GM10266 (cell line): ENCODE results near the gene LMTK2.

Source experiments
- DNase-seq: peaks from one replicate; pipeline ENCODE4 v3.0.0; 2012; ENCODE audit errors: extremely low spot score
- TF ChIP-seq, protein P1 (sequence below): IDR thresholded peaks from 2 replicates; pipeline ENCODE4 v1.5.1; 2012; ENCODE audit warnings: mild to moderate bottlenecking, low read depth; ENCODE audit not compliant: control insufficient read depth, insufficient read depth; ENCODE audit errors: missing control alignments

LMTK2 gene

DNA sequence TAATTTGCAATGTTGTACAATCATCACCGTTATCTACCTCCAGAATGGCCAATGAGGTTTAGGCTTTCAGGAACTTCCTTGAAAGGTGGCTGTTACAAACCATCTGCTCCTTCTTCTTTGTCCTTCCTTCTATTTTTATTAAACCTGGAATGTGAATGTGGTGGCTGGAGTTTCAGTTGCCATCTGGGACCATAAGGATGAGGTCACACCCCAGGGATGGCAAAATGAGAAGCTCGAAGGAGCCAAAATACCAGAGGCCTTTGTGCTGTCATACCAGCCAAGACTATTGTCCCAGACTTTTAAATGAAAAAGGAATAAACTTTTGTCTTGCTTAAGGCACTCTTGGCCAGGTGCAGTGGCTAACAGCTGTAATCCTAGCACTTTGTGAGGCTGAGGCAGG lies 30.9 kb upstream of the LMTK2 start:
- TF ChIP-seq, protein P1, sequence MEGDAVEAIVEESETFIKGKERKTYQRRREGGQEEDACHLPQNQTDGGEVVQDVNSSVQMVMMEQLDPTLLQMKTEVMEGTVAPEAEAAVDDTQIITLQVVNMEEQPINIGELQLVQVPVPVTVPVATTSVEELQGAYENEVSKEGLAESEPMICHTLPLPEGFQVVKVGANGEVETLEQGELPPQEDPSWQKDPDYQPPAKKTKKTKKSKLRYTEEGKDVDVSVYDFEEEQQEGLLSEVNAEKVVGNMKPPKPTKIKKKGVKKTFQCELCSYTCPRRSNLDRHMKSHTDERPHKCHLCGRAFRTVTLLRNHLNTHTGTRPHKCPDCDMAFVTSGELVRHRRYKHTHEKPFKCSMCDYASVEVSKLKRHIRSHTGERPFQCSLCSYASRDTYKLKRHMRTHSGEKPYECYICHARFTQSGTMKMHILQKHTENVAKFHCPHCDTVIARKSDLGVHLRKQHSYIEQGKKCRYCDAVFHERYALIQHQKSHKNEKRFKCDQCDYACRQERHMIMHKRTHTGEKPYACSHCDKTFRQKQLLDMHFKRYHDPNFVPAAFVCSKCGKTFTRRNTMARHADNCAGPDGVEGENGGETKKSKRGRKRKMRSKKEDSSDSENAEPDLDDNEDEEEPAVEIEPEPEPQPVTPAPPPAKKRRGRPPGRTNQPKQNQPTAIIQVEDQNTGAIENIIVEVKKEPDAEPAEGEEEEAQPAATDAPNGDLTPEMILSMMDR = no peak
- DNase-seq = no peak

DNA sequence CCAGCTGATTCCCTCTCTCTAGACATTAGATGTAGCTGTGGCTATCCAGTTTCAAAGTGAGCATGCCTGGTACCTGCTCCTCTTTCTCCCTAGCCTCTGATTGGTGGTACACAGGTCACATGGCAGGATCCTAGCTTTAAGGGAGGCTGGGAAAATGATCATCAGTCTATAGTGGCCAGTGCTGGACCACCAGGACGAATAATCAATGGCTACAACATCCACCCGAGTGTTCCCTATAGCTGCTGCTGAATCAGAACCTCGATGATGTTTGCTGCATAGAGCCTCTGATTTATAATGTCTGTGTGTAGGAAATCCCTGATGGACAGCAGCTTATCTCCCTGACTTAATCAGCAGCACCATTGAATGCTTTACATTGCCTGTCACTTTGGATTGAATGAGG lies 28.9 kb upstream of the LMTK2 start:
- TF ChIP-seq, protein P1 = no peak
- no peak for DNase-seq

DNA sequence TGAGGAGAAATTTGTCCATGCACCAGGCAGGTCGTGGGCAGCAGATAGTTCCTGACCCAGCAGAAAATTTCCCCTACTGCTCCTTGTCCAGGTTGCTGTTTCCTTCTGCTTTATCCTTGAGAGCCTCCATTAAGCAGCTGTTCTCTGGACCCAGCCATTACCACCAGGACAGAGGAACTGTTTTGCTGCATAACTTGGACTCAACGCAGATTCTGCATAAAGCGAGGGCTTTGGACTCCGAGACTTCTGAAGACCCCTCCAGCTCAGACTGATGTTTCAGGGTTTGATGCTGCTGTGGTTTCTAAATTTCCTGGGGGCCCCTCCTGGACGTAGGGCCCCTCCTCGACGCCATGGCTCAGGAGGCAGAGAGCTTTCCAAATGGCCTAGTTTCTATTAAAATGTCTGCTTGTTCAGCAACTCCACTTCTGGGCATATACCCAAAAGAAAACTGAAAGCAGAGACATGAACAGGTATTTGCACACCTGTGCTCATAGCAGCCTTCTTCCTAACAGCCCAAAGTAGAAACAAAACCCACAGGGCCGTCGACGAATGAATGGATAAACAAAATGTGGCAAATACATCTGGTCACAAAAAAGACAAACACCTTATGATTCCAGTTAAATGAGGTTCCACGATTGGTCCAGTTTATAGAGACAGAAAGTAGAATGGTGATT lies 28.3 kb upstream of the LMTK2 start:
- TF ChIP-seq, protein P1 = no peak
- no peak for DNase-seq

DNA sequence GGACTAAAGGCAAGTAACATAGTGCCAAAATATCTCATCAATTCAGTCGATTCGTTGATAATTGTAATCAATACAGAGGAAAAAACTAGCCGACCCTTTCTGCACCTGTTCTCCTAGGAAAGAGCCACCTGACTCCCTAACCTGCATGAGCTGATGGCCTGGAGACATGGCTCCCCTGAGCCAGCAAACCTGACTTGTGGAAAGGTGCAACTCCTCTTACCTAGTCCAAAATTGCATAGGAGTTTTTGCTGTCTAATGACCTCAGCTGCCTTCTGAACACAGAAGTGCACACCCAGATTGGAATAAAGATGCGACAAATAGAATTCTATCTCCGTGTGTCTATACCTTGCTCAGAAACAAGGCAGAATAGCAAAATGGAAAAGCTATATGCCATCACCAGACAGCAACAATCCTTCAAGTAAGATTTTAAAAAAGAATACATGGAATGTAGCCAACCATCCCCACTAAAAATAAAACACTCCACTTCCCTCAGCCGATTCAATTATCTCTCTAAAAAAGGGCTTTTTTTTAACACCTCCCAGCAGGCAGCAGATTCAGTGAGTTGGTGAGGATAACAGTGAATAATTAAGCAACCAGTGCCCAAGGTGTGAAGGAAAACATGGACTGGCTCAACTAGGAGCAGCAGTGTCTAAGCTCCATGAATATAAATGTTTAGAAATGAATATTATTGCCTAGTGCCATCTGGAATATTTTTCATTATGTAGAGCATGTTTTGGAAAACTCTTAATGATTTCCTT lies 26.6 kb upstream of the LMTK2 start:
- no peak for DNase-seq
- TF ChIP-seq, protein P1 = no peak

DNA sequence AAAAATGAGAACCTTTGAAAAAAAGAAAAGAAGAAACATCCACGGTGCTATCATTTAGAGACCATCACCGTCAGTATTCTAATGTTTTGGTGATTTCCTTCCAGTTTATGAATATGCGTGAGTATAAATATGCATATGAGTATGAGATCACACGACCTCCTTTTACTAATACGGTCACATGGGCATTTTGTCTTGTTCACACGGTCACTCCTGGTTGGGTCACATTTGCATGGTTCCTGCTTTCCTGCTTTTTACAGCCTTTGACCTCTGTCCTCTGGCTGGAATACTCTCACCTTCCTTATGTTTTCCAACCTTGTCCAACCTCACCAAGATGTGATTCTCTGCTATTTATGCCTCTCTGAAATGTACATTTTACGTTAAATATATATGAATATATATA lies 25.3 kb upstream of the LMTK2 start:
- DNase-seq = no peak
- TF ChIP-seq, protein P1 = no peak

DNA sequence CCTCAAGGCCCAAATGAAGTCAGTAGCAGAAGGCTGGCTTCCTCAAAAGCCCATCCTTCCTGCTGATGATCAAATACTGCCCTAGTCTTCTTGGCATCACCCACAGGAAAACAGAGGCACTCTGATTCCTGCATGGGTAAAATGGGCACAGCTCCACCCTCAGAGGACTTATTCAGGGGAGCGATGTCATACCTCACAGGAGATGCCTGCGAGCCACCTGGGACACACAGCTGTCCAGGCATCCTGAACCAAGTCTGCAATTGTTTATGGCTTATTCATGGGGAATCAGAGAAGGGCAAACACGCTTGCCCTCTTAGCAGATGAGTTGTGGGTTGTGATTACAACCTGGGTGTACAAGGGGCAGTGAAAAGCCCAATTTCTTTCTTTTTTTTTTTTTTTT lies 22.0 kb upstream of the LMTK2 start:
- no peak for DNase-seq
- TF ChIP-seq, protein P1 = no peak

DNA sequence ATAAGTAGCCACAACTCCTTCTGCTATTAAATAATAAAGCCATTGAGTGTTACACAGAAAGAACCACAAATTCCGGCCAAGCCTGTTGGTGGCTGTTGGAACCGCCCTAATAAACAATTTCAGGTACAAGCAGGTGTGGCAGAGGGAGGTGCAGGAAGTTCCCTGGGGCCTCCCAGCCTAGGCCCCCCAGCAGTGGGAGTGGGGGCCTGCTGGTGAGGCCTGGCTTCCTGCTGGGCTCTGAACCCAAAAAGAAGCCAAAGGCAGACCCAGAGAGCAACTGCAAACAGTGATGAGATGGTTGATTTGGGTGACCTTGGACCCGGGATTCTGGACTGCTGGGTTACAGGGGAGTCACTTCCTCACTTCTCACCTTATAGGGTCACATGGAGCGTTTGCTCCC lies 21.0 kb upstream of the LMTK2 start:
- TF ChIP-seq, protein P1 = no peak
- no peak for DNase-seq
